H9 (cell line): ENCODE data around the gene CHST13. TPM values are rescaled to one million over a fixed set of nuclear protein-coding genes. Genes with fewer than 3 reads are reported as not detected.

Experiments
- DNase-seq: peaks from one replicate; pipeline ENCODE4 v3.0.0-alpha.2; 2017
- H2AFZ ChIP-seq: one replicate; pipeline ENCODE4 v1.6.1; 2013; ENCODE audit warnings: mild to moderate bottlenecking, low read length, control low read depth, moderate library complexity
- H2AK5ac ChIP-seq: 2 replicates; pipeline ENCODE4 v1.6.1; 2013; ENCODE audit warnings: low read length, control low read depth, mixed read lengths; ENCODE audit not compliant: insufficient read length
- H2BK120ac ChIP-seq: one replicate; pipeline ENCODE4 v1.6.1; 2013; ENCODE audit warnings: low read depth, mild to moderate bottlenecking, low read length, control low read depth, inconsistent platforms; ENCODE audit not compliant: poor library complexity, severe bottlenecking
- H2BK12ac ChIP-seq: 2 replicates; pipeline ENCODE4 v1.6.1; 2013; ENCODE audit warnings: low read length, control low read depth, mixed read lengths, low read depth; ENCODE audit not compliant: insufficient read length
- H2BK15ac ChIP-seq: 2 replicates; pipeline ENCODE4 v1.6.1; 2013; ENCODE audit warnings: low read depth, low read length, control low read depth
- H2BK20ac ChIP-seq: one replicate; pipeline ENCODE4 v1.6.1; 2013; ENCODE audit warnings: low read depth, mild to moderate bottlenecking, low read length, control low read depth, inconsistent platforms; ENCODE audit not compliant: poor library complexity, severe bottlenecking
- H2BK5ac ChIP-seq: 2 replicates; pipeline ENCODE4 v1.6.1; 2013; ENCODE audit warnings: low read length, control low read depth, mixed read lengths; ENCODE audit not compliant: insufficient read length
- H3K14ac ChIP-seq: 2 replicates; pipeline ENCODE4 v1.6.1; 2013; ENCODE audit warnings: low read length, control low read depth; ENCODE audit not compliant: insufficient read depth
- H3K18ac ChIP-seq: 2 replicates; pipeline ENCODE4 v1.6.1; 2013; ENCODE audit warnings: low read depth, mild to moderate bottlenecking, mixed read lengths, low read length, control low read depth; ENCODE audit not compliant: insufficient read length
- H3K23ac ChIP-seq: 2 replicates; pipeline ENCODE4 v1.6.1; 2013; ENCODE audit warnings: low read length, control low read depth, mixed read lengths, low read depth; ENCODE audit not compliant: insufficient read length
- H3K23me2 ChIP-seq: 2 replicates; pipeline ENCODE4 v1.6.1; 2013; ENCODE audit warnings: low read depth, mild to moderate bottlenecking, mixed read lengths, low read length, control low read depth; ENCODE audit not compliant: insufficient read length, poor library complexity, severe bottlenecking
- H3K27ac ChIP-seq: 2 replicates; pipeline ENCODE4 v1.5.1; 2013; ENCODE audit warnings: low read length, control low read depth, mixed read lengths, low read depth; ENCODE audit not compliant: insufficient read length
- H3K27me3 ChIP-seq: 2 replicates; pipeline ENCODE4 v1.6.1; 2013; ENCODE audit warnings: low read length, control low read depth, inconsistent platforms; ENCODE audit not compliant: insufficient read depth
- H3K4ac ChIP-seq: 2 replicates; pipeline ENCODE4 v1.6.1; 2013; ENCODE audit warnings: low read depth, mild to moderate bottlenecking, control low read depth, inconsistent platforms, low read length, moderate library complexity
- H3K4me1 ChIP-seq: 2 replicates; pipeline ENCODE4 v1.6.1; 2013; ENCODE audit warnings: low read length, control low read depth, inconsistent platforms; ENCODE audit not compliant: insufficient read depth
- H3K4me2 ChIP-seq: 2 replicates; pipeline ENCODE4 v1.6.1; 2013; ENCODE audit warnings: low read length, control low read depth, mixed read lengths; ENCODE audit not compliant: insufficient read length, insufficient read depth
- H3K56ac ChIP-seq: 2 replicates; pipeline ENCODE4 v1.6.1; 2013; ENCODE audit warnings: low read depth, mild to moderate bottlenecking, mixed read lengths, low read length, control low read depth; ENCODE audit not compliant: insufficient read length
- H3K79me1 ChIP-seq: 2 replicates; pipeline ENCODE4 v1.6.1; 2013; ENCODE audit warnings: low read depth, mild to moderate bottlenecking, moderate library complexity, low read length, control low read depth, inconsistent platforms; ENCODE audit not compliant: insufficient read depth, poor library complexity, severe bottlenecking
- H3K79me2 ChIP-seq: 2 replicates; pipeline ENCODE4 v1.6.1; 2013; ENCODE audit warnings: low read length, control low read depth, inconsistent platforms; ENCODE audit not compliant: insufficient read depth
- H3K9ac ChIP-seq: 2 replicates; pipeline ENCODE4 v1.6.1; 2013; ENCODE audit warnings: low read length, control low read depth, mixed read lengths; ENCODE audit not compliant: insufficient read length; ENCODE audit errors: extremely low read depth
- H3K9me3 ChIP-seq: one replicate; pipeline ENCODE4 v1.6.1; 2013; ENCODE audit warnings: low read depth, low read length, inconsistent platforms; ENCODE audit not compliant: control insufficient read depth
- H3T11ph ChIP-seq: one replicate; pipeline ENCODE4 v1.6.1; 2013; ENCODE audit warnings: mild to moderate bottlenecking, low read length, control low read depth, inconsistent platforms
- H4K20me1 ChIP-seq: one replicate; pipeline ENCODE4 v1.6.1; 2013; ENCODE audit not compliant: control insufficient read depth, insufficient read length, insufficient read depth
- H4K5ac ChIP-seq: 2 replicates; pipeline ENCODE4 v1.6.1; 2013; ENCODE audit warnings: low read depth, mild to moderate bottlenecking, mixed read lengths, low read length, control low read depth; ENCODE audit not compliant: insufficient read length
- H4K8ac ChIP-seq: replicated peaks from 2 replicates; pipeline ENCODE4 v1.6.1; 2013; ENCODE audit warnings: low read length, control low read depth, mixed read lengths, low read depth; ENCODE audit not compliant: insufficient read length
- H4K91ac ChIP-seq: 2 replicates; pipeline ENCODE4 v1.6.1; 2013; ENCODE audit warnings: low read depth, mild to moderate bottlenecking, moderate library complexity, mixed read lengths, low read length, control low read depth; ENCODE audit not compliant: insufficient read length
- H3K27ac Mint-ChIP-seq, 3 experiments: 2 replicates in 2 of 3; 3 replicates in 1 of 3; pipeline ENCODE4 v1.8.0; 2020 to 2021; ENCODE audit warnings: mixed read lengths in 3 of 3, mild to moderate bottlenecking in 1 of 3, moderate library complexity in 1 of 3
- H3K27me3 Mint-ChIP-seq: 2 replicates; pipeline ENCODE4 v1.8.0; 2021; ENCODE audit warnings: low read depth, mild to moderate bottlenecking, moderate library complexity, mixed read lengths
- H3K36me3 Mint-ChIP-seq, 3 experiments: 2 replicates in 2 of 3; 3 replicates in 1 of 3; pipeline ENCODE4 v1.8.0; 2020 to 2021; ENCODE audit warnings: low read depth in 3 of 3, mixed read lengths in 3 of 3; ENCODE audit not compliant: insufficient read depth in 1 of 3
- H3K4me1 Mint-ChIP-seq, 2 experiments: 2 replicates each; pipeline ENCODE4 v1.8.0; 2020; ENCODE audit warnings: mixed read lengths in 2 of 2
- H3K4me3 Mint-ChIP-seq, 2 experiments: 2 replicates in 1 of 2; 3 replicates in 1 of 2; pipeline ENCODE4 v1.8.0; 2020 to 2021; ENCODE audit warnings: mild to moderate bottlenecking in 2 of 2, mixed read lengths in 2 of 2, moderate library complexity in 1 of 2
- H3K9me3 Mint-ChIP-seq, 2 experiments: 2 replicates in 1 of 2; 3 replicates in 1 of 2; pipeline ENCODE4 v1.8.0; 2020; ENCODE audit warnings: mild to moderate bottlenecking in 2 of 2, mixed read lengths in 2 of 2, moderate library complexity in 1 of 2
- WGBS: extraction: QIAGEN DNeasy Blood & Tissue Kit; methylation state at CpG from one replicate; pipeline ENCODE4 v1.1.7; 2013; ENCODE audit warnings: missing lambda C conversion rate, low lambda C conversion rate, mixed read lengths; ENCODE audit not compliant: insufficient read length; ENCODE audit errors: extremely low coverage; 5-methylcytosine and 5-hydroxymethylcytosine counted together
- total RNA-seq: library from RNA; stranded (reverse); gene quantifications from 2 replicates; pipeline ENCODE4 v1.2.1, GENCODE V29; 2021
- TF ChIP-seq, protein P1 (sequence below): fragments of 200-600 bp; sonication (generic); conservative IDR thresholded peaks from 3 replicates; pipeline ENCODE4 v1.8.0; 2021; ENCODE audit warnings: antibody characterized with exemption, mild to moderate bottlenecking

CHST13 gene
- total RNA-seq, 1 experiment from 2014 or later: 0.85 TPM

DNA sequence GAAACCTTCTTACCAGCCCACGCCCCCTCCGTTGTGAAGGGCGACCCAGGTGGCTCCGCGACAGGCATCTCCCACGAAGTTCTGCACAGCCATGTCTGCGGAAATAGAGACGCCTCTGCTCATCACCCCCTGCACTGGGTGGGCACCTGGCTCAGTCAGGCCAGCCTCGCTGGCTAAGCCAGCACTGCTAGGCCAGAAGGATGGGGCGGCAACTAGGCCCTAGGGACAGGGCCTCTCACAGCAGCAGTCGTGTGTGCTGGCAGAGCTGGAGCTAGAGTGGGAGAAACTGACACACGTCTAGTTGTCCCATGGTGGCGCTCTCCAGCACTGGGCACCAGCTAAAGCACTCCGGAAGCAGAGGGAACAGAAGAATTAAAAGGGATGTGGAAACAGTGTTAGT is 35.8 kb upstream of the CHST13 start:
- Mint-ChIP-seq H3K27me3 (peaks cover 5% of the 10 kb centered on the region; the same call in 1 of the 2 replicates), H3K36me3 (no peaks in the 10 kb centered on the region), H3K4me3 (no peak overlapping the region), H3K9me3 (no peaks in the 10 kb centered on the region; a peak in 1 of 5 replicates), H3K4me1 (peaks cover 29 to 37% of the 10 kb centered on the region in 2 experiments), H3K27ac (no peak overlapping the region)
- no CpG with 5 or more reads among the region's 14 CpGs for WGBS
- Histone ChIP-seq H3K9me3 (no peaks in the 10 kb centered on the region), H2AK5ac (no peak overlapping the region), H4K8ac (no peak overlapping the region), H2BK20ac (no peak overlapping the region), H3K23ac (no peak overlapping the region), H3T11ph (no peak overlapping the region), H3K4me1 (peaks cover 8% of the 10 kb centered on the region; the same call in 1 of the 2 replicates), H2AFZ (no peak overlapping the region), H3K23me2 (no peaks in the 10 kb centered on the region), H3K4me2 (no peak overlapping the region), H3K79me2 (no peaks in the 10 kb centered on the region), H2BK15ac (no peak overlapping the region), H3K9ac (no peak overlapping the region), H2BK120ac (no peak overlapping the region), H3K14ac (no peak overlapping the region), H4K91ac (no peak overlapping the region), H3K27ac (no peak overlapping the region), H3K4ac (no peak overlapping the region), H3K18ac (no peak overlapping the region), H3K27me3 (no peaks in the 10 kb centered on the region), H4K20me1 (no peaks in the 10 kb centered on the region), H3K79me1 (no peaks in the 10 kb centered on the region), H2BK5ac (no peak overlapping the region), H3K56ac (no peak overlapping the region), H2BK12ac (no peak overlapping the region), H4K5ac (no peak overlapping the region)
- TF ChIP-seq, protein P1, sequence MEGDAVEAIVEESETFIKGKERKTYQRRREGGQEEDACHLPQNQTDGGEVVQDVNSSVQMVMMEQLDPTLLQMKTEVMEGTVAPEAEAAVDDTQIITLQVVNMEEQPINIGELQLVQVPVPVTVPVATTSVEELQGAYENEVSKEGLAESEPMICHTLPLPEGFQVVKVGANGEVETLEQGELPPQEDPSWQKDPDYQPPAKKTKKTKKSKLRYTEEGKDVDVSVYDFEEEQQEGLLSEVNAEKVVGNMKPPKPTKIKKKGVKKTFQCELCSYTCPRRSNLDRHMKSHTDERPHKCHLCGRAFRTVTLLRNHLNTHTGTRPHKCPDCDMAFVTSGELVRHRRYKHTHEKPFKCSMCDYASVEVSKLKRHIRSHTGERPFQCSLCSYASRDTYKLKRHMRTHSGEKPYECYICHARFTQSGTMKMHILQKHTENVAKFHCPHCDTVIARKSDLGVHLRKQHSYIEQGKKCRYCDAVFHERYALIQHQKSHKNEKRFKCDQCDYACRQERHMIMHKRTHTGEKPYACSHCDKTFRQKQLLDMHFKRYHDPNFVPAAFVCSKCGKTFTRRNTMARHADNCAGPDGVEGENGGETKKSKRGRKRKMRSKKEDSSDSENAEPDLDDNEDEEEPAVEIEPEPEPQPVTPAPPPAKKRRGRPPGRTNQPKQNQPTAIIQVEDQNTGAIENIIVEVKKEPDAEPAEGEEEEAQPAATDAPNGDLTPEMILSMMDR: peak; percentile 34; the same call in 2 of the 3 replicates
- no peak for DNase-seq
